Thoracic aorta (tissue), 2 donors: ENCODE measurements around the gene HOXB2. TPM values are rescaled to one million over a fixed set of nuclear protein-coding genes. Genes with fewer than 3 reads are reported as not detected.

Source experiments
- ATAC-seq: fragments of 150-250 bp; one replicate; pipeline ENCODE4 v1.8.0; 2017; ENCODE audit warnings: low read depth; ENCODE audit not compliant: insufficient number of reproducible peaks, low FRiP score
- DNase-seq: peaks from one replicate; pipeline ENCODE4 v3.0.0-alpha.2; 2020; ENCODE audit warnings: low spot score
- H3K27ac ChIP-seq, 2 donors: fragments of 200-600 bp; sonication (generic); 1 replicate in 1 of 2; 2 replicates in 1 of 2; pipeline ENCODE4 v1.5.1; 2016; ENCODE audit warnings: mild to moderate bottlenecking in 2 of 2, moderate library complexity in 2 of 2
- H3K27me3 ChIP-seq: fragments of 200-600 bp; sonication (generic); replicated peaks from 2 replicates; pipeline ENCODE4 v1.6.0; 2016; ENCODE audit warnings: mild to moderate bottlenecking; ENCODE audit not compliant: insufficient read depth
- H3K36me3 ChIP-seq: fragments of 200-600 bp; sonication (generic); one replicate; pipeline ENCODE4 v1.5.1; 2016
- H3K4me1 ChIP-seq, 2 donors: fragments of 200-600 bp; sonication (generic); 1 replicate in 1 of 2; 2 replicates in 1 of 2; pipeline versions ENCODE4 v1.5.1 to v1.6.0; 2016; ENCODE audit warnings: low read depth in 2 of 2, mild to moderate bottlenecking in 1 of 2; ENCODE audit not compliant: control insufficient read depth in 1 of 2
- H3K4me3 ChIP-seq: fragments of 200-600 bp; sonication (generic); 2 replicates; pipeline ENCODE4 v1.5.1; 2016; ENCODE audit warnings: mild to moderate bottlenecking
- H3K9me3 ChIP-seq: fragments of 200-600 bp; sonication (generic); 2 replicates; pipeline ENCODE4 v1.5.1; 2016
- total RNA-seq, 2 donors: library from RNA; depleted of rRNA; stranded (reverse); fragments of >200 nt; gene quantifications; one replicate each; pipeline versions ENCODE4 v1.1.0 to v1.2.3, GENCODE V29; 2016
- TF ChIP-seq, protein P1 (sequence below): fragments of 200-600 bp; sonication (generic); IDR thresholded peaks from one replicate; pipeline ENCODE4 v1.5.1; 2019; ENCODE audit warnings: antibody characterized with exemption

HOXB2 gene
- total RNA-seq, 2 donors from 2014 or later, result 53.3 to 73.0 TPM

DNA sequence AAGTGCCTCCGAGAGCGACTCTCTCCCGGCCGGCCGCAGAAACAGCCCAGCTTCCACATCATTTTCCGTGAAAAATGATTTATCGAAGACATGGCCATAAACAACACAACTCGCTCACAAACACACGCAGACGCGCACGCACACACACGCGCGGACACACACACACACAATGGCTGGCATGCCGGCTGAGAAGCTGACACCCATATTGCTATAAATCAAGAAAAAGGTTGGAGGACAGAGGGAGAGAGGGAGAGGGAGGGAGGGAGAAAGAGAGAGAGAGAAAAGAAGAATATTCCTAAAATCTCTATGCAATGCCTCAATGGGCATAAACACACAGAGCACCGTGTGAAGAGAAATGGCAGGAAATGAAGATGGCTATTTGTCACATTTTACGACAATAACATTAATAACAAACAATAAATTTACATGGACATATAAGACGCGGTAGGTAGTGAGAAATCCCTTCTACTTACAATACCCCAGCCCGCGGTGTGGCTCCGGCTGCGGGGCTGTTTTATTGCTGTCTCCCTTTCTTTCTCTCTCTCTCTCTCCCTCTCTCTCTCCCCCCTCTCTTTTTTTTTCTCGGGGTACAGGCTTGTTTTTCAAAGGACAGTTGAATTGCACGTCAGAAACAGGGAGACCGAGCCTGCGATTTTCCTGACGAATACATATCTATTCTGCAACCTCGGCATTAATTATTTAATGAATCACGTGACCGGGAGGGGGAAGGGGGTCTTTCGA is 23.8 kb upstream of the HOXB2 start:
- no peaks in the 10 kb centered on the region for H3K9me3 ChIP-seq
- peaks cover 40 to 95% of the 10 kb centered on the region in 2 donors for H3K4me1 ChIP-seq
- DNase-seq (no peak), ATAC-seq (no peak)
- peak overlapping the region; percentile 18 to 84 for H3K27ac ChIP-seq
- peak overlapping the region; percentile 64 for H3K4me3 ChIP-seq
- no peaks in the 10 kb centered on the region for H3K27me3 ChIP-seq
- TF ChIP-seq, protein P1, sequence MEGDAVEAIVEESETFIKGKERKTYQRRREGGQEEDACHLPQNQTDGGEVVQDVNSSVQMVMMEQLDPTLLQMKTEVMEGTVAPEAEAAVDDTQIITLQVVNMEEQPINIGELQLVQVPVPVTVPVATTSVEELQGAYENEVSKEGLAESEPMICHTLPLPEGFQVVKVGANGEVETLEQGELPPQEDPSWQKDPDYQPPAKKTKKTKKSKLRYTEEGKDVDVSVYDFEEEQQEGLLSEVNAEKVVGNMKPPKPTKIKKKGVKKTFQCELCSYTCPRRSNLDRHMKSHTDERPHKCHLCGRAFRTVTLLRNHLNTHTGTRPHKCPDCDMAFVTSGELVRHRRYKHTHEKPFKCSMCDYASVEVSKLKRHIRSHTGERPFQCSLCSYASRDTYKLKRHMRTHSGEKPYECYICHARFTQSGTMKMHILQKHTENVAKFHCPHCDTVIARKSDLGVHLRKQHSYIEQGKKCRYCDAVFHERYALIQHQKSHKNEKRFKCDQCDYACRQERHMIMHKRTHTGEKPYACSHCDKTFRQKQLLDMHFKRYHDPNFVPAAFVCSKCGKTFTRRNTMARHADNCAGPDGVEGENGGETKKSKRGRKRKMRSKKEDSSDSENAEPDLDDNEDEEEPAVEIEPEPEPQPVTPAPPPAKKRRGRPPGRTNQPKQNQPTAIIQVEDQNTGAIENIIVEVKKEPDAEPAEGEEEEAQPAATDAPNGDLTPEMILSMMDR, result no peak
- no peaks in the 10 kb centered on the region for H3K36me3 ChIP-seq

DNA sequence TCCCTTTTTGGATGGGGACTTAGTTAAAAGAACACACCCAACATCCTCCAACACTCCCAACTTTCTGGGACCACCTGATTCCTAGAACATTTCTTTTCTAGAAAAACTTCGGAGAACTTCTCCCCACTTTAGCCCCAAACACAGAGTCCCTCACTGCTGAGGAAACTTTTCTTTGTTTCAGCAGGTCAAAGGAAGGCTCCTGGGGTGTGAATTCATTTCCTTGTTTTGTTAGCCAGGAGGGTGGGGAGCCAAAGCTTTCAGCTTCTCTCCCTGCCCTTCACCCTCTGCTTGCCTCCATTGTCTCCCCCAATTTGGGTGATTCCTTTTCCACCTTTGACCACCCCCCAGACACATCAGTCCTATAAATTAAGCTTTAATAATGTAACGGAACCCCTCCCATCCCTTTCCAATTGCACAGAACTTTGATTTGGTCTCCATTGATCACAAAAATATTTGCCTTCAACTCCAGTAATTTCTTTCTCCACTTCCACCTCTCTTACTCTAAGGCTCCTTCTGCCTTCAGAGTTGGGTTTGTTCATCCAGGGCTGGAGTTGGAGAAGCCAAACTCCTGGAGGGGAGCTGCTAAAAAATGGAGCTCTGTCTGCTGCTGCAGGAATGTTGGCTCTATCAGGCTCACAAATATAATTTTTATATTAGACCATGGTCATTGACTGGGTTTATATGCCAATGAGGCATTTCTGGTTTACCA is 22.9 kb upstream of the HOXB2 start:
- TF ChIP-seq, protein P1, result no peak
- no peaks in the 10 kb centered on the region for H3K9me3 ChIP-seq
- peaks cover 36 to 95% of the 10 kb centered on the region in 2 donors for H3K4me1 ChIP-seq
- no peaks in the 10 kb centered on the region for H3K36me3 ChIP-seq
- peak overlapping the region; percentile 64 for H3K4me3 ChIP-seq
- ATAC-seq (no peak), DNase-seq (no peak)
- H3K27me3 ChIP-seq, result no peaks in the 10 kb centered on the region
- peak overlapping the region in 1 of 2 donors; percentile 18 for H3K27ac ChIP-seq

DNA sequence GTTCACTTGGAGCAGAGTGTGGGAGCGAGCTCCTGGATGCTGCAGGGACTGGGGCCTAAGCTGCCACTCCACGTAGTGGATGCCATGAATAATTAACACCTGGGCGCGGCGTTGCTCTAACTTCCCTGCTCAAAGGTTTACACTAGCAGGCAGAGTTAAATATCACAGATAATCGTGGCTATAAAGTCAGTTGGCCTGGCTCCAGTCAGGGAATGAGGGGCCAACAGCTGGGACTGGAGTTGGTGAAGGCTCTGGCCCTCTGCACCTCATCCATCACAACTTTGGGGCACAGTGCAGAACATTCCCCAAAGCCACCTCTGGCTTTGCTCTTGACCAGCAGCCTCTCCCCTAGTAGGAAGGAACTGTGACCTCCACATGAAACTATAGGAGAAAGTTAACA is 22.3 kb upstream of the HOXB2 start:
- no peaks in the 10 kb centered on the region for H3K27me3 ChIP-seq
- TF ChIP-seq, protein P1, result no peak
- H3K9me3 ChIP-seq, result no peaks in the 10 kb centered on the region
- DNase-seq (no peak), ATAC-seq (no peak)
- H3K27ac ChIP-seq, result peak overlapping the region in 1 of 2 donors; percentile 18
- H3K36me3 ChIP-seq, result no peaks in the 10 kb centered on the region
- peaks cover 30 to 95% of the 10 kb centered on the region in 2 donors for H3K4me1 ChIP-seq
- H3K4me3 ChIP-seq, result no peak overlapping the region

DNA sequence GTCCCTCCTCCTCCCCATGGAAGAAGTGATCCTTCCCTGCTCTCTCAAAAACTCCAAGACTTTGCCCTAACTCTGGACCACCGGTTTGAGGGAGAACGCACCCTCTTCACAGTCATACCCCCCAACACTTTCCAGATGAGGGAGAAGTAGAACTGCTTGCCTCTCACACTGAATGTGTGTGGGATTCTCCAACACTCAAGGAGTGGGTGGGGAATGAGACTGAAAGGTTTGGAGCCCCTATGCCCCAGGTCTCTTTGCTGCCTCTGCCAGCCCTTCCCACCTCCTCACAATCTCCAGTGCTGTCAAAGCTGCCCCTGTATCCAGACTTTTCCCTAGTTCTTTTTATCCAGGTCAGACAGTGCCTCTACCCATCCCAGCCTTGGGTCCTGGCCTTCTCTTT is 21.8 kb upstream of the HOXB2 start:
- Histone ChIP-seq H3K4me3 (no peak overlapping the region), H3K9me3 (no peaks in the 10 kb centered on the region), H3K27me3 (no peaks in the 10 kb centered on the region), H3K36me3 (no peaks in the 10 kb centered on the region), H3K27ac (no peak overlapping the region), H3K4me1 (peaks cover 25 to 95% of the 10 kb centered on the region in 2 donors)
- no peak for DNase-seq
- TF ChIP-seq, protein P1, result no peak
- no peak for ATAC-seq

DNA sequence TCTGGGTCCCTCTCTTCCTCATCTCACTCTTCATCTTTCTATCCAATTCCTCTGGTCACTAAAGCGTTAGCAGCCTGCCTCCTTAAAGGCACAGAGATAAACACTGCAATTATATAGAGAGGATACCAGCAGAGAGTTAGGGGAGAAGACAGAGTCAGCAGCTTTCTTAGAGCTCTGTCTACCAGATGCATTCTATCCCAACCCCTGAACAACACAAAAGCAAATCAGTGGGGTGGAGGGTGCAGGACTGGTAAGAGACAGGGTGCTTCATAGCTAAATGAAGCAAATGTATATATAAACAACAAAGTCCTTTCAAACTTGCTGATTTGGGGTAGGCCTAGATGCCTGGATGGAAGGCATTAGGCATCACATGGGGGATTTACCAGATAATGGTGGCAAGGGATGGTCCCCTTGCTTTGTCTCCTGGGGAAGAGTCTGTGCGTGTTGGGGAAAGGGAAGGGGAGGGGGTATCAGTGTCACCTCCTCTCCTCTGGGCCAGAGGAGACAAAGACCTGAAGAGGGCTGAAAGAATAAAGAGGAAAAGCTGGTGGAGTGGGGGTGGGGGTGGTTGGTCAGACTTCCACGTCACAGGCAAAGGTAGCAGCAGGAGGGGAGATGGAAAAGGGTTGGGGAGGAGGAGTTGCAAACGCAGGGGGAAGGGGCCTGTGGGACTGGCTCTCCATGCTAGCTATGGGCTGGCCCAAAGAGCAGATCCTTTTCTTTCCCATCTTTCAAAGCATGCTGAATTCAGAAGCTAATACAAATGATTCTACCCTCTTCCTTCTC is 21.2 kb upstream of the HOXB2 start:
- Histone ChIP-seq H3K27me3 (no peaks in the 10 kb centered on the region), H3K9me3 (no peaks in the 10 kb centered on the region), H3K4me3 (no peak overlapping the region), H3K27ac (no peak overlapping the region), H3K36me3 (no peaks in the 10 kb centered on the region), H3K4me1 (peaks cover 21 to 95% of the 10 kb centered on the region in 2 donors)
- DNase-seq, result no peak
- ATAC-seq, result no peak
- TF ChIP-seq, protein P1, result no peak
